CD14-positive monocyte (primary cell): Measurements from ENCODE around the gene OR52D1. TPM values are rescaled to one million over a fixed set of nuclear protein-coding genes. Genes with fewer than 3 reads are reported as not detected.

Experiments
- DNase-seq, 3 donors: peaks; one replicate each; pipeline ENCODE4 v3.0.0-alpha.2; 2011 to 2022
- H2AFZ ChIP-seq: 2 replicates; pipeline ENCODE4 v1.6.0; 2012; ENCODE audit warnings: mild to moderate bottlenecking, low read depth, low read length, inconsistent platforms; ENCODE audit not compliant: insufficient read depth, poor library complexity, severe bottlenecking
- H3K27ac ChIP-seq, 2 donors: 1 replicate in 1 of 2; 2 replicates in 1 of 2; pipeline ENCODE4 v1.5.1; 2012 to 2013; ENCODE audit warnings: low read length in 2 of 2, control low read depth in 1 of 2, inconsistent platforms in 1 of 2, low read depth in 1 of 2, mild to moderate bottlenecking in 1 of 2
- H3K27me3 ChIP-seq, 2 donors: one replicate each; pipeline versions ENCODE4 v1.6.0 to v1.6.1; 2011 to 2013; ENCODE audit warnings: low read length in 2 of 2; ENCODE audit not compliant: control insufficient read depth in 2 of 2, insufficient read depth in 2 of 2
- H3K36me3 ChIP-seq, 2 donors: replicated peaks in 1 of 2; 1 replicate in 1 of 2; 2 replicates in 1 of 2; pipeline versions ENCODE4 v1.5.1 to v1.6.1; 2012 to 2013; ENCODE audit warnings: low read length in 2 of 2, control low read depth in 1 of 2, inconsistent platforms in 1 of 2, mild to moderate bottlenecking in 1 of 2; ENCODE audit not compliant: insufficient read depth in 2 of 2, control insufficient read depth in 1 of 2
- H3K4me1 ChIP-seq, 2 donors: 1 replicate in 1 of 2; 2 replicates in 1 of 2; pipeline versions ENCODE4 v1.5.1 to v1.6.1; 2012 to 2013; ENCODE audit warnings: low read length in 2 of 2, control low read depth in 1 of 2, inconsistent platforms in 1 of 2, mild to moderate bottlenecking in 1 of 2, moderate library complexity in 1 of 2; ENCODE audit not compliant: insufficient read depth in 2 of 2, control insufficient read depth in 1 of 2
- H3K4me2 ChIP-seq: replicated peaks from 2 replicates; pipeline ENCODE3; 2012; ENCODE audit warnings: low read length, moderate library complexity, mild to moderate bottlenecking; ENCODE audit not compliant: poor library complexity, severe bottlenecking; ENCODE audit errors: extremely low read depth
- H3K4me3 ChIP-seq, 3 experiments: fragments of 200-600 bp in 1 of 3; sonication (generic) in 1 of 3; replicated peaks in 1 of 3; 1 replicate in 2 of 3; 2 replicates in 1 of 3; pipeline ENCODE4 v1.5.1; 2011 to 2013; ENCODE audit warnings: low read length in 3 of 3, mild to moderate bottlenecking in 3 of 3, control low read depth in 2 of 3, low read depth in 2 of 3, inconsistent platforms in 1 of 3, moderate library complexity in 1 of 3
- H3K79me2 ChIP-seq: 2 replicates; pipeline ENCODE4 v1.6.0; 2012; ENCODE audit warnings: mild to moderate bottlenecking, control low read depth, inconsistent platforms, low read length, moderate library complexity; ENCODE audit not compliant: insufficient read depth
- H3K9ac ChIP-seq: 2 replicates; pipeline ENCODE4 v1.6.0; 2017; ENCODE audit warnings: low read length, mild to moderate bottlenecking; ENCODE audit not compliant: insufficient read depth, poor library complexity, severe bottlenecking
- H3K9me3 ChIP-seq, 2 donors: replicated peaks in 1 of 2; 1 replicate in 1 of 2; 2 replicates in 1 of 2; pipeline versions ENCODE4 v1.5.1 to v1.6.1; 2012 to 2013; ENCODE audit warnings: low read length in 2 of 2, control low read depth in 1 of 2; ENCODE audit not compliant: control insufficient read depth in 1 of 2, insufficient read depth in 1 of 2
- H4K20me1 ChIP-seq: 2 replicates; pipeline ENCODE4 v1.6.0; 2012; ENCODE audit warnings: mild to moderate bottlenecking, low read length, control low read depth, moderate library complexity; ENCODE audit not compliant: insufficient read depth
- H3K27ac Mint-ChIP-seq, 7 donors: one replicate each; pipeline ENCODE4 v1.8.0; 2020; ENCODE audit warnings: mild to moderate bottlenecking in 7 of 7, mixed read lengths in 7 of 7, moderate library complexity in 6 of 7, inconsistent platforms in 2 of 7
- H3K27me3 Mint-ChIP-seq, 3 donors: one replicate each; pipeline ENCODE4 v1.8.0; 2021 to 2022; ENCODE audit warnings: low read depth in 3 of 3, mild to moderate bottlenecking in 3 of 3, mixed read lengths in 3 of 3, moderate library complexity in 3 of 3, inconsistent platforms in 1 of 3
- H3K36me3 Mint-ChIP-seq, 2 donors: one replicate each; pipeline ENCODE4 v1.8.0; 2020; ENCODE audit warnings: mixed read lengths in 2 of 2, inconsistent platforms in 1 of 2, mild to moderate bottlenecking in 1 of 2
- H3K4me1 Mint-ChIP-seq: one replicate; pipeline ENCODE4 v1.8.0; 2020; ENCODE audit warnings: mild to moderate bottlenecking, mixed read lengths
- H3K4me3 Mint-ChIP-seq, 2 donors: one replicate each; pipeline ENCODE4 v1.8.0; 2020; ENCODE audit warnings: mild to moderate bottlenecking in 2 of 2, mixed read lengths in 2 of 2, moderate library complexity in 1 of 2
- H3K9me3 Mint-ChIP-seq, 7 donors: one replicate each; pipeline ENCODE4 v1.8.0; 2020 to 2022; ENCODE audit warnings: mixed read lengths in 7 of 7, mild to moderate bottlenecking in 6 of 7, moderate library complexity in 6 of 7, inconsistent platforms in 2 of 7
- WGBS: methylation state at CpG from one replicate; pipeline ENCODE4 v1.1.5; 2013; ENCODE audit warnings: missing lambda C conversion rate; ENCODE audit not compliant: insufficient coverage; 5-methylcytosine and 5-hydroxymethylcytosine counted together
- intact Hi-C, 2 donors: fragments of 100-400 bp; cut with micrococcal nuclease; formaldehyde crosslinking; loops; one replicate each; pipeline versions ENCODE4 v1.15.0 to v1.15.1; 2023
- polyA plus RNA-seq, 3 donors: library from polyadenylated mRNA; depleted of rRNA in 1 of 3; unstranded in 2 of 3; stranded (reverse) in 1 of 3; fragments of 300-500 nt in 2 of 3; fragments of >200 nt in 1 of 3; fragmentation: Illumina TruSeq in 2 of 3; gene quantifications; 1 replicate in 2 of 3; 2 replicates in 1 of 3; pipeline ENCODE4 v1.2.3, GENCODE V29; 2012 to 2021
- TF ChIP-seq, protein P1 (sequence below): fragments of 200-600 bp; IDR thresholded peaks from one replicate; pipeline ENCODE4 v1.8.0; 2022; ENCODE audit warnings: antibody characterized with exemption, mild to moderate bottlenecking

Gene OR52D1
- polyA plus RNA-seq, 3 donors: not detected

DNA sequence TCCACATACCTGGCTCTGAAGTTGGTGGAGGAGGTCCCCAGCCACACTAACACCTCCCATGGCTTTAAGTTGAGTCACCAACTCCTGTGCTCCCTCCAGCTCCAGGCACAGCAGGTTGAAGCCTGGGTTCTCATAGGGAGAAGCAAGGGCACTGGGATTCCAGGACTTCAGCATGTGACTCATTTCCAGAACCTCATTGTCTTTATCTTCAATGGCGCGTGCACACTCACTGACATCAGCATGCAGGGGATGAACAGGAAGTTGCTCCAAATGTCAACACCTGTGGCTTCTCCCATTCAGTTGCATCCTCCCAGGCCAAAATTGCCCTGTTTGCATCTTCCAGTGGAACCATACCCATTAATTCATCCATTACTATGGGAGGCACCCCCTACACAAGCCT is 33.8 kb downstream of the OR52D1 start:
- 94% methylated on average over 2 of the region's 2 CpGs for WGBS
- no peak overlapping the region for H3K4me3 Mint-ChIP-seq
- TF ChIP-seq, protein P1, sequence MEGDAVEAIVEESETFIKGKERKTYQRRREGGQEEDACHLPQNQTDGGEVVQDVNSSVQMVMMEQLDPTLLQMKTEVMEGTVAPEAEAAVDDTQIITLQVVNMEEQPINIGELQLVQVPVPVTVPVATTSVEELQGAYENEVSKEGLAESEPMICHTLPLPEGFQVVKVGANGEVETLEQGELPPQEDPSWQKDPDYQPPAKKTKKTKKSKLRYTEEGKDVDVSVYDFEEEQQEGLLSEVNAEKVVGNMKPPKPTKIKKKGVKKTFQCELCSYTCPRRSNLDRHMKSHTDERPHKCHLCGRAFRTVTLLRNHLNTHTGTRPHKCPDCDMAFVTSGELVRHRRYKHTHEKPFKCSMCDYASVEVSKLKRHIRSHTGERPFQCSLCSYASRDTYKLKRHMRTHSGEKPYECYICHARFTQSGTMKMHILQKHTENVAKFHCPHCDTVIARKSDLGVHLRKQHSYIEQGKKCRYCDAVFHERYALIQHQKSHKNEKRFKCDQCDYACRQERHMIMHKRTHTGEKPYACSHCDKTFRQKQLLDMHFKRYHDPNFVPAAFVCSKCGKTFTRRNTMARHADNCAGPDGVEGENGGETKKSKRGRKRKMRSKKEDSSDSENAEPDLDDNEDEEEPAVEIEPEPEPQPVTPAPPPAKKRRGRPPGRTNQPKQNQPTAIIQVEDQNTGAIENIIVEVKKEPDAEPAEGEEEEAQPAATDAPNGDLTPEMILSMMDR: no peak
- H2AFZ ChIP-seq: no peak overlapping the region
- peaks cover 0 to 5% (median 1%) of the 10 kb centered on the region in 3 donors for H3K27me3 Mint-ChIP-seq
- no peak overlapping the region for H3K4me3 ChIP-seq
- DNase-seq: no peak
- no peaks in the 10 kb centered on the region for H3K4me1 Mint-ChIP-seq
- no peaks in the 10 kb centered on the region for H3K36me3 Mint-ChIP-seq
- H3K36me3 ChIP-seq: no peaks in the 10 kb centered on the region
- no peak overlapping the region for H3K4me2 ChIP-seq
- H3K79me2 ChIP-seq: no peaks in the 10 kb centered on the region
- peaks cover 3 to 7% (median 3%) of the 10 kb centered on the region in 7 donors for H3K9me3 Mint-ChIP-seq
- H3K27ac Mint-ChIP-seq: no peak overlapping the region
- H3K27ac ChIP-seq: no peak overlapping the region
- H4K20me1 ChIP-seq: no peaks in the 10 kb centered on the region
- no peaks in the 10 kb centered on the region for H3K27me3 ChIP-seq
- H3K4me1 ChIP-seq: no peaks in the 10 kb centered on the region
- intact Hi-C loops: no loop called here
- no peak overlapping the region for H3K9ac ChIP-seq
- H3K9me3 ChIP-seq: no peaks in the 10 kb centered on the region

DNA sequence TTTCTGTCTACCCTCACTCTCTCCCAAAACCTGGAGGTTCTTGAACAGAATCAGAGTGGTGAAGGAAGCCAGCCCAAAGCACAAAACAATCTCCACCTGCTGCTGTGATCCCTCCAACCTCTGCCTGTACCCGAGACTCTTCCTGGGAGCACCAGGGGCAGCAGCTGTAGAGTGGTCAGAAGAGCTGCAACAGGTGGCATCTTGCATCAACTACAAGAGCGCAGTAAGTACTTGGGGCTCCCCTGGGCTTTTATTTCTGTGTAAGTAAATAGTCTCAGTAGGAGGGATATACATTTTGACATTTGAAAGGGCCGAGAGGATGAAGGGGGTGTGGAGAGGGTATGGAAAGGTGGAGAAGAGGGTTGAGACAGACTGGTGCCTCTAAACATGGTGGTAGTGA is 36.3 kb downstream of the OR52D1 start:
- H3K36me3 Mint-ChIP-seq: no peaks in the 10 kb centered on the region
- Histone ChIP-seq H3K9me3 (no peaks in the 10 kb centered on the region), H3K79me2 (no peaks in the 10 kb centered on the region), H3K9ac (no peak overlapping the region), H3K4me1 (no peaks in the 10 kb centered on the region), H3K27me3 (no peaks in the 10 kb centered on the region), H2AFZ (no peak overlapping the region), H3K27ac (no peak overlapping the region), H4K20me1 (no peaks in the 10 kb centered on the region), H3K4me2 (no peak overlapping the region), H3K4me3 (no peak overlapping the region), H3K36me3 (no peaks in the 10 kb centered on the region)
- no peaks in the 10 kb centered on the region for H3K4me1 Mint-ChIP-seq
- WGBS: 95% methylated on average over 2 of the region's 3 CpGs
- H3K27ac Mint-ChIP-seq: no peak overlapping the region
- no peak overlapping the region for H3K4me3 Mint-ChIP-seq
- H3K27me3 Mint-ChIP-seq: peaks cover 0 to 5% (median 1%) of the 10 kb centered on the region in 3 donors
- H3K9me3 Mint-ChIP-seq: peaks cover 3 to 9% (median 5%) of the 10 kb centered on the region in 7 donors
- DNase-seq: no peak
- TF ChIP-seq, protein P1: no peak
- intact Hi-C loops: no loop called here
